Suprapubic skin (tissue), 4 donors: Measurements from ENCODE around the gene ARID1A.

ENCODE experiments used
- EP300 ChIP-seq: sonication (generic); formaldehyde crosslinking; IDR thresholded peaks from one replicate; pipeline ENCODE4 v1.6.1; 2017; ENCODE audit warnings: antibody characterized with exemption
- POLR2A ChIP-seq, 2 donors: fragments of 450-650 bp; IDR thresholded peaks; one replicate each; pipeline ENCODE4 v1.6.1; 2017; ENCODE audit warnings: antibody characterized with exemption in 2 of 2, mild to moderate bottlenecking in 2 of 2, moderate library complexity in 2 of 2
- POLR2AphosphoS5 ChIP-seq, 3 donors: sonication (generic); formaldehyde crosslinking; IDR thresholded peaks; one replicate each; pipeline ENCODE4 v1.6.1; 2017; ENCODE audit warnings: antibody characterized with exemption in 3 of 3
- TF ChIP-seq, protein P1 (sequence below), 2 donors: fragments of 200-600 bp in 1 of 2; fragments of 450-650 bp in 1 of 2; sonication (generic) in 1 of 2; IDR thresholded peaks; one replicate each; pipeline ENCODE4 v1.5.1; 2016 to 2019; ENCODE audit warnings: antibody characterized with exemption in 2 of 2, mild to moderate bottlenecking in 1 of 2, moderate library complexity in 1 of 2

DNA sequence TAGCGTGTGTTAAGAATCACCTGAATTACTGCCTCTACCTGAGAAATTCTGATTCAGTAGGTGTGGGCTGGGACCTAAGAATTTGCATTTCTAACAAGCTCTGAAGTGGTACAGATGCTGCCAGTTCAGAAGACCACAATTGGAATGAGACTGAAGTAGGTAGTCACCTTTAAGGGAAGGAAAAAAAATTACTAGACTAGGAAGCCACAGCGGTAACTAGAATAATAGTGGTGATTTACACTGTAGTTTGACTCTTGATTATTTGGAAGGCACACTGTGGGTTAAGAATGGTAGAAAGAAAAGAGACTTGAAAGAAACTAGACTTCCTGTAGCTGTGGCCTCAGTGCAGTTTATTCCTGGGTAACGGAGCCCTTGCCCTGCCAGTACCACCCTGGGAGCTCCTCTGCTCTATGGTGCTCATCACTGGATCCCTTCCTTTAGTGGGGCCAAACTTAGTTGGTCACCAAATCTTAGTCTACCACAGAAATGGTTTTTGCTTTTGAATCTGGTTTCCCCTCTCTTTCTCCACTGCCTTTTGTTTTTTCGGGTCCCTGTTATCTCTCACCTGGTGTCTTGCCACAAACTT, 43.6 kb downstream of the ARID1A start:
- TF ChIP-seq, protein P1, sequence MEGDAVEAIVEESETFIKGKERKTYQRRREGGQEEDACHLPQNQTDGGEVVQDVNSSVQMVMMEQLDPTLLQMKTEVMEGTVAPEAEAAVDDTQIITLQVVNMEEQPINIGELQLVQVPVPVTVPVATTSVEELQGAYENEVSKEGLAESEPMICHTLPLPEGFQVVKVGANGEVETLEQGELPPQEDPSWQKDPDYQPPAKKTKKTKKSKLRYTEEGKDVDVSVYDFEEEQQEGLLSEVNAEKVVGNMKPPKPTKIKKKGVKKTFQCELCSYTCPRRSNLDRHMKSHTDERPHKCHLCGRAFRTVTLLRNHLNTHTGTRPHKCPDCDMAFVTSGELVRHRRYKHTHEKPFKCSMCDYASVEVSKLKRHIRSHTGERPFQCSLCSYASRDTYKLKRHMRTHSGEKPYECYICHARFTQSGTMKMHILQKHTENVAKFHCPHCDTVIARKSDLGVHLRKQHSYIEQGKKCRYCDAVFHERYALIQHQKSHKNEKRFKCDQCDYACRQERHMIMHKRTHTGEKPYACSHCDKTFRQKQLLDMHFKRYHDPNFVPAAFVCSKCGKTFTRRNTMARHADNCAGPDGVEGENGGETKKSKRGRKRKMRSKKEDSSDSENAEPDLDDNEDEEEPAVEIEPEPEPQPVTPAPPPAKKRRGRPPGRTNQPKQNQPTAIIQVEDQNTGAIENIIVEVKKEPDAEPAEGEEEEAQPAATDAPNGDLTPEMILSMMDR (IDR thresholded peaks at IDR 0.05): no peak
- TF ChIP-seq EP300: no peak
- TF ChIP-seq POLR2A (IDR thresholded peaks at IDR 0.05): no peak
- no peak for TF ChIP-seq POLR2AphosphoS5 (IDR thresholded peaks at IDR 0.05)
